Measurements from ENCODE around the gene BBX. TPM values are rescaled to one million over a fixed set of nuclear protein-coding genes. Genes with fewer than 3 reads are reported as not detected.

Gene BBX
- total RNA-seq, 1 donor from 2014 or later: 90.3 TPM

DNA sequence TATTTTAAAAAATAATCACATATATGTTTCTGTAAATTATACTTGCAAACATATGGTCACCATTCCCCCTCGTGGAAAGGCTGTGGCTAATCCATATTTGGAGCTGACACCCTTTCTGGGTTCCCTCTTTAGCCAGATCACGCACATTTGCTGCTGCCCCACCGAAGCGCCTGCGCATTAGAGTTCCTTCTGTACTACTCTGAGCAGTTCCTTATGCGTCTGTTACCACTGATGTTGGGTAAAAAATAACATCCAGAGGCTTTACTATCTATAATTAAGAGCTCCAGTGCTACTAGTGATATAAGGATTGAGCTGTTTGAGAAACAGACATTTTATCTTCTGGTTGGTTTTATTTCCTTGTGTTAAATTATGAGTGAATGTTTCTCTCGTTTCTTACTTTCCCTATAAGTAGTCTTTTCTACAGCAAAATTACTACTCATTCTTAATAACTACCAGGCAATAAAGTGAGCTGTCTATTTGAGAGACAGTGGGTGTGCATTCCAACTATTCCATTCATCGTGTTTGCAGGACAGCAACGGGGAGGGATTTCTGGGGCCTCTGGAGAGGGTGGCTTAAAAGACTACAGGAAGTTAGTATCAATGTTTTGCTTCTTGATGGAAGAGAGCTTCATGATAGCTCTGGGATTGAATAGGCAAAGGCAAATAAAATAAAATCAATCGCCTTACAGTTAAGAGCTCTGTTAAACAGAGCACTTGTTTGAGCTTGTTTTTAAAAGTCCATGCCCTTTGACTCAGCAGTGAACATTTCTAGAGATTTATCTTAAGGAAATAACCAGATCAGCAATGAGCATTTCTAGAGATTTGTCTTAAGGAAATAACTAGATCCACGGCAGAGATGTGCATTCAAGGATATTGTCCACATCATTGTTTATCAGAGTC is 322.9 kb downstream of the BBX start:
- no peaks in the 10 kb centered on the region for H3K36me3 Mint-ChIP-seq
- TF ChIP-seq, protein P1, sequence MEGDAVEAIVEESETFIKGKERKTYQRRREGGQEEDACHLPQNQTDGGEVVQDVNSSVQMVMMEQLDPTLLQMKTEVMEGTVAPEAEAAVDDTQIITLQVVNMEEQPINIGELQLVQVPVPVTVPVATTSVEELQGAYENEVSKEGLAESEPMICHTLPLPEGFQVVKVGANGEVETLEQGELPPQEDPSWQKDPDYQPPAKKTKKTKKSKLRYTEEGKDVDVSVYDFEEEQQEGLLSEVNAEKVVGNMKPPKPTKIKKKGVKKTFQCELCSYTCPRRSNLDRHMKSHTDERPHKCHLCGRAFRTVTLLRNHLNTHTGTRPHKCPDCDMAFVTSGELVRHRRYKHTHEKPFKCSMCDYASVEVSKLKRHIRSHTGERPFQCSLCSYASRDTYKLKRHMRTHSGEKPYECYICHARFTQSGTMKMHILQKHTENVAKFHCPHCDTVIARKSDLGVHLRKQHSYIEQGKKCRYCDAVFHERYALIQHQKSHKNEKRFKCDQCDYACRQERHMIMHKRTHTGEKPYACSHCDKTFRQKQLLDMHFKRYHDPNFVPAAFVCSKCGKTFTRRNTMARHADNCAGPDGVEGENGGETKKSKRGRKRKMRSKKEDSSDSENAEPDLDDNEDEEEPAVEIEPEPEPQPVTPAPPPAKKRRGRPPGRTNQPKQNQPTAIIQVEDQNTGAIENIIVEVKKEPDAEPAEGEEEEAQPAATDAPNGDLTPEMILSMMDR (IDR thresholded peaks at IDR 0.05; ENCODE audit: unreplicated experiment): no peak
- H3K9me3 Mint-ChIP-seq: no peaks in the 10 kb centered on the region
- peak overlapping the region; percentile 87 for H3K27ac Mint-ChIP-seq
- H3K4me1 Mint-ChIP-seq: peaks cover 26% of the 10 kb centered on the region
- no peak for DNase-seq (ENCODE audit: low spot score in 2 of 2, unreplicated experiment in 2 of 2)
- peak overlapping the region; percentile 11 for H3K4me3 Mint-ChIP-seq
- no peaks in the 10 kb centered on the region for H3K27me3 Mint-ChIP-seq (ENCODE audit: low read depth)

DNA sequence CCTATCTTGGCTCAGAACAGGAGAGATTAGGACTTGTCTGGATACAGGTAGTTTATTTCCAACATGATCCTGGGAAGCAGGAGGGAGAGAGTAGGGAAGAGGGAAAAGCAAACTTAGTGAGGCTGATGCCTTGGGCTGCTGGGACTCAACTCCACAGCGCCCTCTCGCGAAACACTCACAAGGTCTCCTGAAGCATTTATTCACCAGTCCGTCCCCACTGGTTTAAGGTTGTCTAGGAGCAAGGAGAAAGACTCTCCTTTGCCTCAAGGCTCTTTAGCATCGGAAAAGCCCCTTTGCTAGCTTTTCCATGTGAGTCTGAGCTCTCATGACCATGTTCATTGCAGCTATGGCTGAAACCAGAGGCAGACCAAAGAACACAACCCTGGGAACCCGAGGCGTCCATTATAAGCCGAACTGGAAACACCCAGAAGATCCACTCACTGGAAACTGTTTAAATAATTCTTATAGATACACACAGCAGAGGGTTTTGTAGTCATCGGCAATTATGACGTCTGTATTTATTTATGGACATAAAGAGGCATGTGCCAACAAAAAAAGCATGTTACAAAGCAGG is 323.6 kb downstream of the BBX start:
- Mint-ChIP-seq H3K9me3 (no peaks in the 10 kb centered on the region), H3K27ac (peak overlapping the region; percentile 87), H3K4me3 (no peak overlapping the region), H3K4me1 (peaks cover 26% of the 10 kb centered on the region), H3K27me3 (ENCODE audit: low read depth) (no peaks in the 10 kb centered on the region), H3K36me3 (no peaks in the 10 kb centered on the region)
- TF ChIP-seq, protein P1 (IDR thresholded peaks at IDR 0.05; ENCODE audit: unreplicated experiment): peak; percentile 44
- DNase-seq (ENCODE audit: low spot score in 2 of 2, unreplicated experiment in 2 of 2): peak; percentile 49 to 78

DNA sequence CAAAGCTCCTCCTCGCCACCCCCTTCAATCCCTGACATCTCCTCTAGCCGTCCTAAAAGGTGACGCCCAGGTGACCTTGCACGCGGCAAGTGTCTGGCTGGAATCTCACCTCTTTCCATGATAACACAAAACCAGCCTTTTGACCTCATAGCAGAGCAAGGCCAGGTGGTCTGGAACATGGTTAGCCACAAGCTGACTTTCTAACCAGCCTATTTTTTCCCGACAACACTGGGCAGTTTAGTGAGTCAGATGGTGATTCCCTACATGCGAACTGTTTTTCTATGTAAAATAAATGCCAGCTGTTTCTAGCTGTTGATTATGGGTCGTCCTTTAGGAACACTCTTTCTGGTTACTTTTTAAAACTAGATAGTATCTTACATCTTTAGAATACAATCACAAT is 325.0 kb downstream of the BBX start:
- Mint-ChIP-seq H3K4me1 (peaks cover 19% of the 10 kb centered on the region), H3K27me3 (ENCODE audit: low read depth) (no peaks in the 10 kb centered on the region), H3K4me3 (no peak overlapping the region), H3K27ac (no peak overlapping the region), H3K36me3 (no peaks in the 10 kb centered on the region), H3K9me3 (no peaks in the 10 kb centered on the region)
- no peak for DNase-seq (ENCODE audit: low spot score in 2 of 2, unreplicated experiment in 2 of 2)
- TF ChIP-seq, protein P1 (IDR thresholded peaks at IDR 0.05; ENCODE audit: unreplicated experiment): no peak

DNA sequence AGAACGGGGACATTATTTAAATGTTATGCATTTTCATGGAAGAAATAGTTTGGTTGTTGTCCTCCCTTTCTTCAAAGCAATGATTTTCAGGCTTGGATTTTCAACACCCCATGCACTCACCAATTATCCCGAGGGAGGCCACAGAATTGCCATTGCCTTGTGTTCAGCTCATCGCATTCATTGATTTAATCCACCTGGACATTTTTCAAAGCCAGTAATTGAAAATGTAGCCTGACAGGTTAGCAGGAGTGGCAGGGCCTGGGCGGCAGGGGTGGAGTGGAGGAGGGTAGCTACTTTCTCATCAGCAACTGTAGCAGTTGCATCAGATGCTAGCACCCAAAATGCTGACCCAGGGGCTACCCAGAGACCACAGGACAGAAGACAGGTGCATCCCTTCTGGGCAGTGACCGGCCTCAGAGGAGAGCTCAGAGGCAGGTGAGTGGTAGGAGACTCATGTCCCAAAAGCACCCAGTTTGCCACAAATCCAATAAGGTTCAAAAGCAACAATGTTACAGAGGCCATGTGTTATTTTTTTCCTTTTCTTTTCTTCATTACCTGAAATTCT is 325.7 kb downstream of the BBX start:
- Mint-ChIP-seq H3K4me3 (no peak overlapping the region), H3K27me3 (ENCODE audit: low read depth) (no peaks in the 10 kb centered on the region), H3K27ac (no peak overlapping the region), H3K4me1 (peaks cover 19% of the 10 kb centered on the region), H3K9me3 (no peaks in the 10 kb centered on the region), H3K36me3 (no peaks in the 10 kb centered on the region)
- no peak for DNase-seq (ENCODE audit: low spot score in 2 of 2, unreplicated experiment in 2 of 2)
- TF ChIP-seq, protein P1 (IDR thresholded peaks at IDR 0.05; ENCODE audit: unreplicated experiment): no peak

DNA sequence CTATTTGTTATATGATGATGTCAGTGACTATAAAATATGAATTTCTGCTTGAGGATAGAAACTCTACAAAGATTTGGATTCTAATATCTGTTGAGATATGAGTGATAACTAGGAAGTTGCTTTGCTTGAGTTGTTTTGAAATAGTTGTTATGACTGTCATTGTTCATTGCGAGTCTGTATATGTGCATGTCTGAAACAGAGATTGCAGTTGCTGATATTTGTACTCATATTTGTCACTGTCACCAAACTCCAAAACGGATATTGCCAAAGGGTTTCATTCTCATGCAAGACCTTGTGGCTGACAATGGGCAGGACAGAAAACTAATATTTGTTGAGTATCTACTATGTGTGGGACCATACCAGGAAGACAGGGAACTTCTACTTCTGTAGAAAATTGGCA is 327.9 kb downstream of the BBX start:
- Mint-ChIP-seq H3K36me3 (no peaks in the 10 kb centered on the region), H3K9me3 (no peaks in the 10 kb centered on the region), H3K4me3 (no peak overlapping the region), H3K27ac (no peak overlapping the region), H3K27me3 (ENCODE audit: low read depth) (no peaks in the 10 kb centered on the region), H3K4me1 (peaks cover 13% of the 10 kb centered on the region)
- TF ChIP-seq, protein P1 (IDR thresholded peaks at IDR 0.05; ENCODE audit: unreplicated experiment): no peak
- DNase-seq (ENCODE audit: low spot score in 2 of 2, unreplicated experiment in 2 of 2): no peak
